MM.1S (cell line): ENCODE measurements around the gene POMC.
"Not testable (repeated sequence)": the region's sequence is repeated elsewhere in the genome, so short reads cannot be mapped to it uniquely, and the experiment has no call there.

Experiments used
- DNase-seq: peaks from one replicate; pipeline ENCODE4 v3.0.0-alpha.2; 2015
- H2AFZ ChIP-seq: fragments of 300-600 bp; sonication (generic); 2 replicates; pipeline ENCODE4 v1.6.0; 2016; ENCODE audit warnings: antibody characterized with exemption, low read length
- H3F3A ChIP-seq: fragments of 300-600 bp; sonication (generic); 2 replicates; pipeline ENCODE4 v1.6.1; 2016; ENCODE audit warnings: mild to moderate bottlenecking, antibody characterized with exemption, low read length, moderate library complexity, mixed read lengths; ENCODE audit not compliant: insufficient read depth
- H3K27ac ChIP-seq: fragments of 300-600 bp; sonication (generic); 2 replicates; pipeline ENCODE4 v1.5.1; 2016; ENCODE audit warnings: mild to moderate bottlenecking, low read length
- H3K27me3 ChIP-seq: fragments of 300-600 bp; sonication (generic); replicated peaks from 2 replicates; pipeline ENCODE4 v1.6.0; 2016; ENCODE audit warnings: low read length; ENCODE audit not compliant: insufficient read depth
- H3K36me3 ChIP-seq: fragments of 300-600 bp; sonication (generic); replicated peaks from 2 replicates; pipeline ENCODE4 v1.6.1; 2016; ENCODE audit warnings: mild to moderate bottlenecking, low read length, mixed read lengths; ENCODE audit not compliant: insufficient read depth
- H3K4me1 ChIP-seq: fragments of 300-600 bp; sonication (generic); 2 replicates; pipeline ENCODE4 v1.6.1; 2016; ENCODE audit warnings: low read length, mixed read lengths
- H3K4me2 ChIP-seq: fragments of 300-600 bp; sonication (generic); 2 replicates; pipeline ENCODE4 v1.6.0; 2016; ENCODE audit warnings: low read depth, low read length
- H3K4me3 ChIP-seq: fragments of 300-600 bp; sonication (generic); 2 replicates; pipeline ENCODE4 v1.5.1; 2016; ENCODE audit warnings: low read length, mixed read lengths
- H3K79me2 ChIP-seq: fragments of 300-600 bp; sonication (generic); 2 replicates; pipeline ENCODE4 v1.6.1; 2016; ENCODE audit warnings: mixed run types, low read length, mixed read lengths
- H3K9ac ChIP-seq: fragments of 300-600 bp; sonication (generic); 2 replicates; pipeline ENCODE4 v1.6.1; 2016; ENCODE audit warnings: low read length, mixed read lengths
- H3K9me2 ChIP-seq: fragments of 300-600 bp; sonication (generic); replicated peaks from 2 replicates; pipeline ENCODE4 v1.6.1; 2016; ENCODE audit warnings: mild to moderate bottlenecking, low read length, mixed read lengths; ENCODE audit not compliant: insufficient read depth
- H3K9me3 ChIP-seq: fragments of 300-600 bp; sonication (generic); replicated peaks from 2 replicates; pipeline ENCODE4 v1.6.1; 2016; ENCODE audit warnings: mild to moderate bottlenecking, low read length, mixed read lengths; ENCODE audit not compliant: insufficient read depth
- H4K20me1 ChIP-seq: fragments of 300-600 bp; sonication (generic); 2 replicates; pipeline ENCODE4 v1.6.1; 2016; ENCODE audit warnings: mild to moderate bottlenecking, low read length, moderate library complexity, mixed read lengths; ENCODE audit not compliant: insufficient read depth
- EZH2 ChIP-seq: fragments of 300-600 bp; sonication (generic); optimal IDR thresholded peaks from 2 replicates; pipeline ENCODE3; 2017; ENCODE audit warnings: low read depth, mild to moderate bottlenecking, antibody characterized with exemption, low read length, mixed read lengths
- EZH2phosphoT487 ChIP-seq: fragments of 300-600 bp; sonication (generic); IDR thresholded peaks from 2 replicates; pipeline ENCODE4 v1.6.1; 2018; ENCODE audit warnings: antibody characterized with exemption, low read length
- TF ChIP-seq, protein P1 (sequence below): fragments of 300-600 bp; sonication (generic); IDR thresholded peaks from 2 replicates; pipeline ENCODE4 v1.5.1; 2016; ENCODE audit warnings: antibody characterized with exemption, low read length, mixed read lengths

POMC gene

DNA sequence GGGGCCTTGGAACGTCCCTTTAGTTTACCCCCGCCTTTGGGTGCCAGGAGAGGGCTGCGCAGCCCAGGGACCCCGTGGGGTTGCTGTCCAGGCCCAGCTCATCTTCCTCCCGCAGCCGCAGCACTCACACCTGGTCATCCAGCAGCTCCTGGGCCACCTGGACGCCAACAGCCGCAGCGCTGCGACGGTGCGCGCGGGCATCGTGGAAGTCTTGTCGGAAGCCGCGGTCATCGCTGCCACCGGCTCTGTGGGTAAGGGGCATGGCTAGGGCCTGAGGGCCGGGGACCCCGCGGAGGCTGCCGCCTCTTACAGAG is 37.2 kb downstream of the POMC start:
- Histone ChIP-seq H3K27me3 (peaks cover 53% of the 10 kb centered on the region), H3K4me1 (no peaks in the 10 kb centered on the region), H2AFZ (no peak overlapping the region), H3K9me3 (no peaks in the 10 kb centered on the region), H3K9ac (no peak overlapping the region), H3K79me2 (no peaks in the 10 kb centered on the region), H3K9me2 (no peaks in the 10 kb centered on the region), H3K4me2 (peak overlapping the region; percentile 39; the same call in 1 of the 2 replicates), H3F3A (no peaks in the 10 kb centered on the region), H3K4me3 (no peak overlapping the region), H3K27ac (no peak overlapping the region), H4K20me1 (no peaks in the 10 kb centered on the region), H3K36me3 (no peaks in the 10 kb centered on the region)
- DNase-seq: no peak
- no peak for TF ChIP-seq EZH2phosphoT487
- TF ChIP-seq EZH2: no peak
- TF ChIP-seq, protein P1, sequence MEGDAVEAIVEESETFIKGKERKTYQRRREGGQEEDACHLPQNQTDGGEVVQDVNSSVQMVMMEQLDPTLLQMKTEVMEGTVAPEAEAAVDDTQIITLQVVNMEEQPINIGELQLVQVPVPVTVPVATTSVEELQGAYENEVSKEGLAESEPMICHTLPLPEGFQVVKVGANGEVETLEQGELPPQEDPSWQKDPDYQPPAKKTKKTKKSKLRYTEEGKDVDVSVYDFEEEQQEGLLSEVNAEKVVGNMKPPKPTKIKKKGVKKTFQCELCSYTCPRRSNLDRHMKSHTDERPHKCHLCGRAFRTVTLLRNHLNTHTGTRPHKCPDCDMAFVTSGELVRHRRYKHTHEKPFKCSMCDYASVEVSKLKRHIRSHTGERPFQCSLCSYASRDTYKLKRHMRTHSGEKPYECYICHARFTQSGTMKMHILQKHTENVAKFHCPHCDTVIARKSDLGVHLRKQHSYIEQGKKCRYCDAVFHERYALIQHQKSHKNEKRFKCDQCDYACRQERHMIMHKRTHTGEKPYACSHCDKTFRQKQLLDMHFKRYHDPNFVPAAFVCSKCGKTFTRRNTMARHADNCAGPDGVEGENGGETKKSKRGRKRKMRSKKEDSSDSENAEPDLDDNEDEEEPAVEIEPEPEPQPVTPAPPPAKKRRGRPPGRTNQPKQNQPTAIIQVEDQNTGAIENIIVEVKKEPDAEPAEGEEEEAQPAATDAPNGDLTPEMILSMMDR: no peak

DNA sequence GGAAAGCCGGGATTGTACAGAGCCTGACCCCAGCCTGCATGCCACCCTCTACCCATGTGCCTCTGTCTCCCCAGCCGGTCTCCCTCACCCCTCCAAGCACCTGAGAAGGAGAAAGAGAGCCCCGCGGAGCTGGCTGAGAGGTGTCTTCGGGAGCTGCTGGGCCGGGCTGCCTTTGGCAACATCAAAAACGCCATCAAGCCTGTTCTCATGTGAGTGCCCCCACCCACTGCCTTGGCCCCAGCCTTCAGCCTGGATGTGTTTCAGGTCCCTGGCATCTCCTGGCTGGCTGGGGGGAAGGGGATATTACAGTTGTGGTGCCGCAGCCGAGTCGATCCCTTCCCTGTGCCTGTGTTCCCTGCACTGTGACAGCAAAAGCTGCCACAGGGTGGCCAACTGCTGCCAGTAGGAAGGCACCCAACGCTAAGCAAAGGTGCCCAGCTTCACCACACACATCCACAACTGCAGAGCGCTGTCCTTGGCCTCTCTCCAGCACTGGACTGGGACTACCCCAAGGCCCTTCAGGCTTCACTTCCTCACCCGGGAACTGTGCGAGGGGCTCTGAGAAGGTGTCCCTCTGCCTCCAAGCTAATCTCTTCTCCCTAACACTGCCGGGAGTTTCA is 38.4 kb downstream of the POMC start:
- H3K27me3 ChIP-seq: peaks cover 44% of the 10 kb centered on the region
- no peak overlapping the region for H3K4me3 ChIP-seq
- no peaks in the 10 kb centered on the region for H3K36me3 ChIP-seq
- TF ChIP-seq EZH2phosphoT487: no peak
- TF ChIP-seq, protein P1: peak; percentile 4; the same call in 1 of the 2 replicates
- no peak overlapping the region for H3K27ac ChIP-seq
- H2AFZ ChIP-seq: no peak overlapping the region
- H3K9ac ChIP-seq: no peak overlapping the region
- no peaks in the 10 kb centered on the region for H3F3A ChIP-seq
- no peaks in the 10 kb centered on the region for H3K4me1 ChIP-seq
- no peaks in the 10 kb centered on the region for H4K20me1 ChIP-seq
- no peaks in the 10 kb centered on the region for H3K79me2 ChIP-seq
- no peaks in the 10 kb centered on the region for H3K9me2 ChIP-seq
- no peaks in the 10 kb centered on the region for H3K9me3 ChIP-seq
- H3K4me2 ChIP-seq: no peak overlapping the region
- DNase-seq: no peak

DNA sequence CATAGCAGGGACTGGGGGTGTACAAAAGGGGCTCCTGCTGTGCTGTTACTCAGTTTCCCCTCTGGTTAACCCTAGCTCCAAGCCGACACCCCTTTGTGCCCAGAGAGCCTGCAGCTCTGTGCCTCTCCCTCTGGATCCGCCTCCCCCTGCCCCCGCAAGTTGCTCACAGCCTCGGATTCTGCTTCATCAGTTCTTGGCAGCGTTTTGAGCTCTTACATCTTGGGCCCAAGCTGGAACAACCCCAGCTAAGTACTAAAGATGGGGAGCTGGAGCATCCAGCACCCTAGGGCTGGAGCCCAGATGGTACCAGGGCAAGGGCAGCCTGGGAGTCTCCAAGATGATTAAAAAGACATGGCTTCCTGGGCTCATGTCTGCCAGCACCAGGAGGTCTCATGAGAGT is 40.7 kb downstream of the POMC start:
- H3K27me3 ChIP-seq: peaks cover 24% of the 10 kb centered on the region
- no peak overlapping the region for H3K27ac ChIP-seq
- DNase-seq: no peak
- no peak for TF ChIP-seq EZH2
- no peak for TF ChIP-seq EZH2phosphoT487
- TF ChIP-seq, protein P1: no peak
- H3K9me3 ChIP-seq: no peaks in the 10 kb centered on the region
- H4K20me1 ChIP-seq: no peaks in the 10 kb centered on the region
- no peak overlapping the region for H2AFZ ChIP-seq
- no peak overlapping the region for H3K4me3 ChIP-seq
- H3K36me3 ChIP-seq: no peaks in the 10 kb centered on the region
- H3F3A ChIP-seq: no peaks in the 10 kb centered on the region
- H3K79me2 ChIP-seq: no peaks in the 10 kb centered on the region
- no peak overlapping the region for H3K4me2 ChIP-seq
- no peaks in the 10 kb centered on the region for H3K4me1 ChIP-seq
- no peak overlapping the region for H3K9ac ChIP-seq
- no peaks in the 10 kb centered on the region for H3K9me2 ChIP-seq

DNA sequence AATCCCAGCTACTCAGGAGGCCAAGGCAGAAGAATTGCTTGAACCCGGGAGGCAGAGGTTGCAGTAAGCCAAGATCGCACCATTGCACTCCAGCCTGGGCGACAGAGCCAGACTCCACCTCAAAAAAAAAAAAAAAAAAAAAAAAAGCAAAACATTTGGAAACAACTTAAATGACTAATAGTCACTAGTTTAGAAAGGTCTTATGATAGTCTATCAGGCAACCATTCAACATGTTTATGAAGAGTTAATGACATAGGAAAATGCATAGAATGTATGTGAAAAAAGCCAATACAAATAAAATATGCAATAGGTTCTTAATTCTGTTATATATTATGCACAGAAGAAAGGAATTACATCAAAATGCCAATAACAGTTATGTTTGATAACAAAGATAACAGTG is 41.3 kb downstream of the POMC start:
- not testable (repeated sequence) for DNase-seq

More for the DNA sequence above, 41.3 kb downstream of the POMC start:
- not testable (repeated sequence) for H3K9me2 ChIP-seq, H3F3A ChIP-seq, H3K4me2 ChIP-seq, H3K9ac ChIP-seq, H3K36me3 ChIP-seq, H3K4me3 ChIP-seq, H3K9me3 ChIP-seq, H3K27ac ChIP-seq, H2AFZ ChIP-seq, H4K20me1 ChIP-seq, H3K4me1 ChIP-seq, H3K79me2 ChIP-seq
- peaks cover 18% of the 10 kb centered on the region for H3K27me3 ChIP-seq
